Endodermal cell (in vitro differentiated cells): ENCODE measurements around the gene MRPS25. TPM values are rescaled to one million over a fixed set of nuclear protein-coding genes. Genes with fewer than 3 reads are reported as not detected.
"Not testable (repeated sequence)": the region's sequence is repeated elsewhere in the genome, so short reads cannot be mapped to it uniquely, and the experiment has no call there.

Experiments
- DNase-seq: peaks from one replicate; pipeline ENCODE4 v3.0.0-alpha.2; 2017
- H3K27ac ChIP-seq: 2 replicates; pipeline ENCODE4 v1.5.1; 2013; ENCODE audit warnings: mild to moderate bottlenecking, low read depth, low read length, moderate library complexity
- H3K27me3 ChIP-seq: 2 replicates; pipeline ENCODE4 v1.6.1; 2013; ENCODE audit warnings: mild to moderate bottlenecking, low read length, moderate library complexity; ENCODE audit not compliant: insufficient read depth, control insufficient read depth, poor library complexity, severe bottlenecking
- H3K36me3 ChIP-seq: 2 replicates; pipeline ENCODE4 v1.7.0; 2013; ENCODE audit warnings: mild to moderate bottlenecking, low read length, moderate library complexity; ENCODE audit not compliant: control insufficient read depth, insufficient read depth
- H3K4me1 ChIP-seq: one replicate; pipeline ENCODE4 v1.7.0; 2013; ENCODE audit warnings: low read length; ENCODE audit not compliant: control insufficient read depth, insufficient read depth
- H3K4me3 ChIP-seq: 2 replicates; pipeline ENCODE4 v1.5.1; 2013; ENCODE audit warnings: mild to moderate bottlenecking, low read length, moderate library complexity
- H3K9ac ChIP-seq: 2 replicates; pipeline ENCODE4 v1.6.1; 2013; ENCODE audit warnings: mild to moderate bottlenecking, low read length, moderate library complexity; ENCODE audit not compliant: poor library complexity, severe bottlenecking; ENCODE audit errors: extremely low read depth
- H3K9me3 ChIP-seq: 2 replicates; pipeline ENCODE4 v1.6.1; 2013; ENCODE audit warnings: mild to moderate bottlenecking, low read length, moderate library complexity; ENCODE audit not compliant: control insufficient read depth
- H3K27ac Mint-ChIP-seq: 2 replicates; pipeline ENCODE4 v1.8.0; 2020; ENCODE audit warnings: mixed read lengths
- H3K27me3 Mint-ChIP-seq: 2 replicates; pipeline ENCODE4 v1.8.0; 2021; ENCODE audit warnings: mild to moderate bottlenecking, mixed read lengths; ENCODE audit not compliant: insufficient read depth
- H3K36me3 Mint-ChIP-seq: 2 replicates; pipeline ENCODE4 v1.8.0; 2020; ENCODE audit warnings: low read depth, mixed read lengths
- H3K4me1 Mint-ChIP-seq: 2 replicates; pipeline ENCODE4 v1.8.0; 2020; ENCODE audit warnings: mixed read lengths
- H3K4me3 Mint-ChIP-seq: 2 replicates; pipeline ENCODE4 v1.8.0; 2020; ENCODE audit warnings: mild to moderate bottlenecking, moderate library complexity, mixed read lengths
- H3K9me3 Mint-ChIP-seq: 2 replicates; pipeline ENCODE4 v1.8.0; 2020; ENCODE audit warnings: mild to moderate bottlenecking, mixed read lengths
- WGBS, 2 experiments: methylation state at CpG; one replicate each; pipeline versions ENCODE4 v1.1.5 to v1.1.7; 2013; ENCODE audit warnings: missing lambda C conversion rate in 2 of 2, mixed read lengths in 1 of 2; ENCODE audit not compliant: insufficient coverage in 1 of 2, insufficient read length in 1 of 2; 5-methylcytosine and 5-hydroxymethylcytosine counted together
- total RNA-seq, 2 donors: library from RNA; stranded (reverse); fragmentation: NEBNext Ultra II Directional in 1 of 2; extraction: Animal tissue kit (Norgen Biotek cat#: 25700) in 1 of 2; gene quantifications; 2 replicates in 1 of 2; 3 replicates in 1 of 2; pipeline ENCODE4 v1.2.1, GENCODE V29; 2021
- TF ChIP-seq, protein P1 (sequence below): fragments of 200-600 bp; sonication (generic); conservative IDR thresholded peaks from 2 replicates; pipeline ENCODE4 v1.5.0; 2021; ENCODE audit warnings: antibody characterized with exemption, mild to moderate bottlenecking

MRPS25 gene
- total RNA-seq, 2 donors from 2014 or later: 64.1 to 101 TPM

GRCh38 chr3:15007681-15008141 lies 57.4 kb downstream of the MRPS25 start:
- H3K36me3 ChIP-seq: peaks cover 51% of the 10 kb centered on the region
- no peak overlapping the region for H3K9ac ChIP-seq
- no peak overlapping the region for H3K4me3 ChIP-seq
- WGBS, 2 experiments: 90 to 93% methylated on average over 3 to 4 of the region's 4 CpGs
- DNase-seq: no peak
- H3K27me3 ChIP-seq: no peaks in the 10 kb centered on the region
- H3K4me1 ChIP-seq: no peaks in the 10 kb centered on the region
- no peaks in the 10 kb centered on the region for H3K27me3 Mint-ChIP-seq
- peaks cover 9% of the 10 kb centered on the region for H3K4me1 Mint-ChIP-seq
- H3K9me3 ChIP-seq: no peaks in the 10 kb centered on the region
- no peaks in the 10 kb centered on the region for H3K9me3 Mint-ChIP-seq
- TF ChIP-seq, protein P1, sequence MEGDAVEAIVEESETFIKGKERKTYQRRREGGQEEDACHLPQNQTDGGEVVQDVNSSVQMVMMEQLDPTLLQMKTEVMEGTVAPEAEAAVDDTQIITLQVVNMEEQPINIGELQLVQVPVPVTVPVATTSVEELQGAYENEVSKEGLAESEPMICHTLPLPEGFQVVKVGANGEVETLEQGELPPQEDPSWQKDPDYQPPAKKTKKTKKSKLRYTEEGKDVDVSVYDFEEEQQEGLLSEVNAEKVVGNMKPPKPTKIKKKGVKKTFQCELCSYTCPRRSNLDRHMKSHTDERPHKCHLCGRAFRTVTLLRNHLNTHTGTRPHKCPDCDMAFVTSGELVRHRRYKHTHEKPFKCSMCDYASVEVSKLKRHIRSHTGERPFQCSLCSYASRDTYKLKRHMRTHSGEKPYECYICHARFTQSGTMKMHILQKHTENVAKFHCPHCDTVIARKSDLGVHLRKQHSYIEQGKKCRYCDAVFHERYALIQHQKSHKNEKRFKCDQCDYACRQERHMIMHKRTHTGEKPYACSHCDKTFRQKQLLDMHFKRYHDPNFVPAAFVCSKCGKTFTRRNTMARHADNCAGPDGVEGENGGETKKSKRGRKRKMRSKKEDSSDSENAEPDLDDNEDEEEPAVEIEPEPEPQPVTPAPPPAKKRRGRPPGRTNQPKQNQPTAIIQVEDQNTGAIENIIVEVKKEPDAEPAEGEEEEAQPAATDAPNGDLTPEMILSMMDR: no peak
- H3K27ac Mint-ChIP-seq: no peak overlapping the region
- peaks cover 60% of the 10 kb centered on the region for H3K36me3 Mint-ChIP-seq
- no peak overlapping the region for H3K4me3 Mint-ChIP-seq
- H3K27ac ChIP-seq: no peak overlapping the region

DNA sequence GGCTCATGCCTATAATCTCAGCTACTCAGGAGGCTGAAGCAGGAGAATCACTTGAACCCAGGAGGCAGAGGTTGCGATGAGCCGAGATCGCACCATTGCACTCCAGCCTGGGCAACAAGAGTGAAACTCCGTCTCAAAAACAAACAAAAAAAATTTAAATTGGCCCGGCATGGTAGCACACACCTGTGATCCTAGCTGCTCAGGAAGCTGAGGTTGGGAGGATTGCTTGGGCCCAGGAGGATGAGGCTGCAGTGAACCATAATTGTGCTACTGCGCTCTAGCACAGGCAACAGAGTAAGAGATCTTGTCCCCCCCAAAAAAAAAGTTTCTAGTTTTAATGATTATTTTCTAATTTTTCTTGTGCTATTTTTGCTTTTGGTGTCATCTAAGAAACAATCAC lies 65.9 kb downstream of the MRPS25 start:
- not testable (repeated sequence) for DNase-seq, H3K27ac ChIP-seq, H3K4me3 ChIP-seq, H3K9ac ChIP-seq, H3K4me1 ChIP-seq, H3K27me3 ChIP-seq, H3K27me3 Mint-ChIP-seq, H3K27ac Mint-ChIP-seq, H3K4me3 Mint-ChIP-seq
- H3K9me3 Mint-ChIP-seq: peaks cover 11% of the 10 kb centered on the region
- Histone ChIP-seq H3K36me3 (peaks cover 10% of the 10 kb centered on the region), H3K9me3 (peaks cover 21% of the 10 kb centered on the region)
- H3K4me1 Mint-ChIP-seq: peaks cover 16% of the 10 kb centered on the region
- 86 to 95% methylated on average over 6 of the region's 6 CpGs for WGBS, 2 experiments
- peaks cover 45% of the 10 kb centered on the region for H3K36me3 Mint-ChIP-seq

Other genes starting within 250 kb of the MRPS25 start
- gene FGD5, start 246.4 kb downstream of the MRPS25 start, total RNA-seq: 10 to 100 TPM; 15.3 to 17.0 TPM
- 10 to 100 TPM; 54.4 to 60.8 TPM for gene NR2C2, start 117.7 kb downstream of the MRPS25 start, total RNA-seq
- gene RBSN, start 33.8 kb upstream of the MRPS25 start, total RNA-seq: 10 to 100 TPM; 23.3 to 25.2 TPM
- gene CAPN7, start 140.9 kb upstream of the MRPS25 start, total RNA-seq: 10 to 100 TPM; 32.6 to 41.2 TPM